Stimulated activated CD8-positive, alpha-beta memory T cell treated with anti-CD3 and anti-CD28 coated beads, Interleukin-4, amount 100 ng/mL, for 1 hour (primary cell): Measurements from ENCODE around the gene OCIAD1.
"Not testable (repeated sequence)": the region's sequence is repeated elsewhere in the genome, so short reads cannot be mapped to it uniquely, and the experiment has no call there.

Source experiments
- DNase-seq, 2 donors: peaks; one replicate each; pipeline ENCODE4 v3.0.0-alpha.2; 2020; ENCODE audit warnings: low read depth in 2 of 2, low spot score in 1 of 2

Gene OCIAD1

DNA sequence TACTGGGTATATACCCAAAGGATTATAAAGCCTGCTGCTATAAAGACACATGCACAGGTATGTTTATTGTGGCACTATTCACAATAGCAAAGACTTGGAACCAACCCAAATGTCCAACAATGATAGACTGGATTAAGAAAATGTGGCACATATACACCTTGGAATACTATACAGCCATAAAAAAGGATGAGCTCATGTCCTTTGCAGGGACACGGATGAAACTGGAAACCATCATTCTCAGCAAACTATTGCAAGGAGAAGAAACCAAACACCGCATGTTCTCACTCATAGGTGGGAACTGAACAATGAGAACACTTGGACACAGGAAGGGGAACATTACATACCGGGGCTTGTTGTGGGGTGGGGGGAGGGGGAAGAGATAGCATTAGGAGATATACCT lies 58.9 kb downstream of the OCIAD1 start:
- DNase-seq, result not testable (repeated sequence)

GRCh38 chr4:48891028-48891619 lies 60.2 kb downstream of the OCIAD1 start:
- DNase-seq, result no peak

GRCh38 chr4:48896845-48897244 lies 66.0 kb downstream of the OCIAD1 start:
- DNase-seq, result no peak

- no peak for DNase-seq
These were observed 68.0 kb downstream of the OCIAD1 start for GRCh38 chr4:48898733-48899431.

DNA sequence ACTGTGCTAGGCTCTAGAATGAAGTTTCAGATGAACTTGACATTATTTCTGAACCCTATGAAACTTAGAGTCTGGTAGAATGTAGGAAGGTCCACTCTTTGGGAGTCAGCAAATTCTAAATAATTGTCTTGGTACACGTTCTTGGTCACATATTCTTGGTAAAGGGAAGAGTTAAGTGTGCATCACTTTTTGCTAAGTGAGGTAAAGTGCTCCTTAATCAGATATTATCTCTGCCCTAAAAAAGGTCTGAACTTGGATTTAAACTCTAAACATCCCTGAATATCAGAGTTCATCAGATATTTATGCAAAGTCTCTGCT lies 68.5 kb downstream of the OCIAD1 start:
- no peak for DNase-seq

- no peak for DNase-seq
These were observed 69.1 kb downstream of the OCIAD1 start for GRCh38 chr4:48899950-48900349.

DNA sequence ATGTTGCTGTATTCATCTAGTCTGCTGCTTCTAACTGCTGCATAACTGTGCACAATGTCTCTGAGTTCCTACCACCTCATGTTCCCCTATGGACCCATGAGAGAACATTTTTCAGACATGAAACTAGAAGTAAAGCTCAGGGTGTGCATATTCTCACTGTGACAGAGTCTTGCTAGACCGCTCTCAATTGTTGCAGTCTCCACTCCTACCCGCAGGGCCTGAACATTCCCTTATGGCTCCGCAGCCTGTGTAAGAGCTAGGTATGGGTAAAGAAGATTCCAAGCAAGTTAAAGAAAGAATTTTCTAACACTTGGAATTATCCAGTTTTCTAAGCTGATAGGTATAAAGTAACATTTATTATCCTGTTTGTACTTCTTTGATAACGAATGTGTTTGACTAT lies 70.3 kb downstream of the OCIAD1 start:
- no peak for DNase-seq

- no peak for DNase-seq
These were observed 71.4 kb downstream of the OCIAD1 start for GRCh38 chr4:48902266-48902665.

GRCh38 chr4:48904101-48904500 lies 73.2 kb downstream of the OCIAD1 start:
- DNase-seq, result no peak

GRCh38 chr4:48904541-48905142 lies 73.8 kb downstream of the OCIAD1 start:
- no peak for DNase-seq

DNA sequence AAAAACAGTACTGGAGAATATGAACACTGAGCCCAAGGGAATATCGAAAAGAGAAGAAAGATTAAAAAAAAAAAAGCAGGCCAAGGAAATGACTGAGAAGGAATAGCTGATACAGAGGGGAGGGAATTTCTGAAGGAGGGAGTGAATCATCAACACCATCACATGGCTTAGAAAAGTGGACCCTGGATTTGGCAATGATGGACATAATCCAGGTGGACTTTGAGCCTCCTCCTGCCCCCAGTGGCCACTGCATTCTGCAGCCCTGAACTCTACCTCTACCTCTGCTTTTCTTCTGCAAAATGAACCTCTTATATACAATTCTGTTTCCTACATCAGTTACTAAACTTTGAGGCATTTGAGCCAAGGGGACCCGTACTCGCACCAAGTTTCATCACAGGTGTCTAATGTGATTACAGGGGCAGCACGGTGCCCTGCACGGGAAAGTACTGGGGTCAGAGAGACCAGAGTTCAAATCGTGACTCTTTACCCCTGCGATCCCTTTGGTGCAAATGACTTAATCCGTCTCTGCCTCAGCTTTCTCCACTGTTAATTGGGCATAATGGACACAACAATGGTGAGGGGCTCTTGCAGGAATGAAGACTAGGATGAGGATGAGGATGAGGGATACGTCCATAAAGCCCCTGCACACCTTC lies 74.6 kb downstream of the OCIAD1 start:
- DNase-seq, result no peak

GRCh38 chr4:48906206-48907173 lies 75.6 kb downstream of the OCIAD1 start, which contains the start of gene OCIAD2:
TSS of gene OCIAD2 (minus strand) at chr4:48906774. CDS start at chr4:48904549, 2,225 bp downstream.
- peak; percentile 60 to 74 for DNase-seq

DNA sequence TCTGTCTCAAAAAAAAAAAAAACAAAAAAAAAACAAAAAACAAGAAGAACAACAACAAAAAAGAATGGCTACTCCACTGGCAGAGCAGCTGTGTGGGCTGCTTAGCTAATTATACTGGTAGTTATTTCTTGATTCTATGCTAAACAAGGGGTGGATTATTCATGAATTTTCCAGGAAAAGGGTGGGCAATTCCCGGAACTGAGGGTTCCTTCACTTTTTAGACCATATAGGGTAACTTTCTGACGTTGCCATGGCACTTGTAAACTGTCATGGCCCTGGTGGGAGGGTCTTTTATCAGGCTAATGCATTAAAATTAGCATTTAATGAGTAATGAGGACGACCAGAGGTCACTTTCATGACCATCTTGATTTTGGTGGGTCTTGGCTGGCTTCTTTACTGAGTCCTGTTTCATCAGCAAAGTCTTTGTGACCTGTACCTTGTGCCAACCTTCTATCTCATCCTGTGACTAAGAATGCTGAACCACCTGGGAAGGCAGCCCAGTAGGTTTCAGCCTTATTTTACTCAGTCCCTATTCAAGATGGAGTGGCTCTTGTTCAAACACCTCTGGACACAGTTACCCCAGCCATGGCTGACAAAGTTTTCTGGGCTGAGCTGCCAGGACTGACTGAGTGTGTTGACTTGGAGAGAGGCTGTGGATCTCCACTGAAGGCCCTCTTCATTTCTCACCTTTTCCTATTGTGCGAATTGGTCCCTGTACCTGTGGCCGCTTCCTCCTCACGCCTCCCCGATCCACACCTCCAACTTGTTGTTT lies 77.0 kb downstream of the OCIAD1 start:
- no peak for DNase-seq

DNA sequence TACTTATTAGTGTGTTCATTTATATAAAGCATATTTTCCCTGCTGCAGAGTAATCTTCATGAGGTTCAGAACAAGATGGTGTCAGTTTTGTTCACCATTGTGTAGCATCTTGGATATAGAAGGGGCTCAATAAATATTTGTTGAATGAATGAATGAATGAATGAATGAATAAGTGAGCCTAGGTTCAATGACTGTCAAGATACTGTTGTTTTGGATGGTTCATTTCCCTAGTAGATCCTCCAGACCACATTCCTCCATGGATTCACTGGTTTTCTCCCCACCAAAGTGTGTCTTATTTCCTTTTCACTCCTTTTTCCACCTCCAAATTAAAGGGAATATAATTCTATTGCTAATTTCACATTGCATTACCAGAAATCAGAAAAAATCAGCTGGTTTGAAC lies 77.8 kb downstream of the OCIAD1 start:
- no peak for DNase-seq

DNA sequence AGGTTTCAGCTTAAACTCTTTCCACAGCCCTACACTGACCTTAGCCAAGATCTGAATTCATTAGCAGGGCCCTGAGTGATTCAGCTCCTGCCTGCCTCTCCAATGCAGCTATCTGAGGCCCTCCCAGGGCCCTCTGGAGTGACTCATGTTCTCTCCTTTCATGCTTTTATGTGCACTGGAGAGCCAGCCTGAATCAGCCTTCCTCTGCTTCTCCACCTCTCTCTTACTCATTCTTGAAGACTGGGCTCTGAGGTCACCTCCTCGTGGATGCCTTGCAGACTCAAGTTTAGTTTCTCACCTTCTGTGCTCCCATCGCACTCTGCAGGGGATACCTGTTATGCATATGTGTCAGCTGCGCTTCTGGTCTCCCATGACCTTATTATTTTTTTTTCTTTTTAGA lies 78.8 kb downstream of the OCIAD1 start:
- no peak for DNase-seq

GRCh38 chr4:48910511-48910910 lies 79.6 kb downstream of the OCIAD1 start:
- no peak for DNase-seq
